Amygdala (tissue), 56 donors: ENCODE results near the gene SNAI3.

ENCODE experiments used
- DNase-seq, 56 donors: peaks; one replicate each; lab custom pipeline; 2025; lab: John Stamatoyannopoulos, UW

Gene SNAI3

GRCh38 chr16:88721815-88722755 is 35.8 kb upstream of the SNAI3 start:
- no peak for DNase-seq

GRCh38 chr16:88721236-88721635 is 34.9 kb upstream of the SNAI3 start:
- no peak for DNase-seq

- DNase-seq, result no peak
Observed at GRCh38 chr16:88720396-88720970, 34.2 kb upstream of the SNAI3 start.

DNA sequence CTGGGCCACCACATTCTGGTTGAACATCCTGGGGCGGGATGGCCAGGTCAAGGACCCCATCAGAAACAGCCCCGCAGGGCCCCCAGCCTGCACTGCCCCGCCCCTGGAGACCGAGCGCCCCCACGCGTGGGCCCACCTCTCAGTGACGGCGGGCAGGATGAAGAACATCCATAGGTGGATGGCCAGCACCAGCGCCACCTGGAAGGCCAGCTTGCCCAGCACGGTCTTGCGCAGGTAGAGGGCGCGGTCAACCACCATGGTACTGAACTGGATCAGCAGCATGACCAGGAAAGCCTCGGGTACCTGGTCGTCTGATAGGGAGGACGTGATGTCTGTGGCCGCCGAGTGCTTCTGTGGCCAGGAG is 33.6 kb upstream of the SNAI3 start:
- DNase-seq, result no peak

GRCh38 chr16:88719267-88719932 is 33.1 kb upstream of the SNAI3 start:
- peak in 54 of 56 donors; percentile 28 to 93 (median 80) for DNase-seq

DNA sequence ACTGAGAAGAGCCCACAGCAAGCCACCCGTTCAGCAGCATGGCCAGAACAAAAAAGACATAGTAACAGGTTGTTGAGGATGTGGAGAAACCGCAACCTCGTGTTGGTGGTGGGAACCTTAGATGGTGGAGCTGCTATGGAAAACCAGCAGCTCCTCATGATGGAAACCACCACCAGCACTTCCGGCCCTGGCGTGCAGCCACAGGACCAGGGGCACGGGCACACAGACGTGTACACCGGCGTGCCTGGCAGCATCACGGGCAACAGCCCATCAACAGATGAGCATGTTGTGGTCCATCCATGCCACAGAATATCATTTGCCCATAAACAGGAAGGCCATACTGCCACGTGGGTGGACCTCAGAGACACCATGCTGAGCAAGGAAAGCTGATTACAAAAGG is 31.9 kb upstream of the SNAI3 start:
- no peak for DNase-seq

GRCh38 chr16:88716601-88717001 is 30.3 kb upstream of the SNAI3 start:
- no peak for DNase-seq

GRCh38 chr16:88716201-88716600 is 29.9 kb upstream of the SNAI3 start:
- no peak for DNase-seq

DNA sequence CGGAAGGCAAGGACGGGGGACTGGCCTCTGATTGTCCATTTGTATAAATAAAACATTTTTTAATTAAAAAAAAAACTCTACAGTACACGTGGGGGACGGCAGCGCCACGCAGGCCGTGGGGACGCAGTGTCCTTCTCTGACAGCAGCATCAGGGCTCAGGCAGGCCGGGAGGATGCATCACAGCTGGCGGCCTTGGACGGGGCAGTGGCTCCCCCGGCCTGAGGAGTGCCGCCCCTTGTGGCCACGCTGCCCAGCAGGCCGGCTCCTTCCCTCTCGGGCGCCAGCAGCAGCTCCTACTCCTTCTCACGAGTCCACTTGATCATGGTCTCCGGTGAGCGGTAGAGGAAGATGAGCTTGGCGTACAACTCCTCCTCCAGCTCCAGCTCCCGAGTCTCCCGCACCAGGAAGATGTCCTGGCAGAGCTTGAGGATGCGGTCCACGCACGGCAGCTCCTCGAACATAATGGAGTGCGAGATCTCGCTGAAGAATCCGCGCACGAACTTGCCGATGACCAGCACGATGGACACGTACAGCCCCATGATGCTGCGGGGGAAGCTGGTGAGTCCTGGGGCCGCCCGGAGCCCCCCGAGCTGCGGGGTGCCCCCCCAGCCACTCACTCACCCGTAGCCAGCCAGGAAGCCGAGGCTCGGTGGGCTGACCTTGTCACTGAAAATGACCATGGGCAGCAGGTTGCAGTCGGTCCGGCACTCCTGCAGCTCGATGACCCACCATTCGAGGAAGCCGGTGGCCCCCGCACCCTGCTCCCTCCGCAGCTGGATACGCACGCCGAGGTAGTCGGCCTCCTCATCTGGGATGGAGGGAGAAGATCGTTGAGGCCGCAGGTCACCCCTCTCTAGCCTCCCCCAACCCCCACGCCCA is 29.2 kb upstream of the SNAI3 start:
- no peak for DNase-seq

DNA sequence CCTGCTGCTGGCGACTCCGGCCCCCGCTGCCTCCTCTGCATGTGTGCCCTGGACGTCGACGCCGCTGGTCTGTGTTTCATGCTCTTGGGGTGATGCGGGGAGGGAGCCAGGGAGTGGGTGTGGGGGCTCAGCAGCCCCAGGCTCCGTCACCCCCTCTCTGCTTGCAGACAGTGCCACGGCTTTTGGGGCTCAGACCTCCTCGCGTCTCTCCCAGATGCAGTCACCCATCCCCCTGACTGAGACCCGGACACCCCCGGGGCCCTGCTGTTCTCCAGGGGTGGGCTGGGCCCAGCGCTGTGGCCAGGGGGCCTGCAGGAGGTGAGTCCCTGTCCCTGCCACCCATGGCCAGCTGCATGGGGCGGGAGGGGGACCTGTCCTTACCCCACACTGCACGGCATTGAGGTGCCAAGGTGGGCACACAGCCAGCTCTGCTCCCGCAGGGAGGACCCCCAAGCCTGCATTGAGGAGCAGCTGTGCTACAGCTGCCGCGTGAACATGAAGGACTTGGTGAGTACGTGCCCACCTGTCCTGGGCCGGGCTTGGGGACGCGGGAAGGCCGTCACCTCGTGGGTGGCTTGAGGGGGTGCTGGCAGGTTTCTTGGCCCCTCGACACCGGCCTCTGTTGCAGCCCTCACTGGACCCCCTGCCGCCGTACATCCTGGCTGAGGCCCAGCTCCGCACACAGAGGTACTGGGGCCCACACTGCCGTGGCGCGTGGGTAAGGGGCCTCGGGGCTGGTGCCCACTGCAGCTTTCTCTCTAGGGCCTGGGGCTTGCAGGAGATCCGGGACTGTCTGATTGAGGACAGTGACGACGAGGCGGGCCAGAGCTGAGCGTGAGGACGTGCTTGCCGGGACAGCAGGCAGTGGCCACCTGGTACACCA is 28.4 kb upstream of the SNAI3 start:
- no peak for DNase-seq

- no peak for DNase-seq
Observed at GRCh38 chr16:88713568-88714419, 27.5 kb upstream of the SNAI3 start.

DNA sequence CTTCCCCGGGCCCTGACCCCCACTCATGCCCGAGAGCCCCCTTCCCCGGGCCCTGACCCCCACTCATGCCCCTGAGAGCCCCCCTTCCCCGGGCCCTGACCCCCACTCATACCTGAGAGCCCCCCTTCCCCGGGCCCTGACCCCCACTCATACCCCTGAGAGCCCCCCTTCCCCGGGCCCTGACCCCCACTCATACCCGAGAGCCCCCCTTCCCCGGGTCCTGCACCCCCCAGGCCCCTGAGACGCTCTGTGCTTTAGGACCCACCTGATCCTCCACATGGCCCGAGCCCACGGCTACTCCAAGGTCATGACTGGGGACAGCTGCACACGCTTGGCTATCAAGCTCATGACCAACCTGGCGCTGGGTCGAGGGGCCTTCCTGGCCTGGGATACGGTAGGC is 26.7 kb upstream of the SNAI3 start:
- DNase-seq, result no peak

- no peak for DNase-seq
Observed at GRCh38 chr16:88712362-88712979, 26.2 kb upstream of the SNAI3 start.

- no peak for DNase-seq
Observed at GRCh38 chr16:88711750-88712340, 25.5 kb upstream of the SNAI3 start.

DNA sequence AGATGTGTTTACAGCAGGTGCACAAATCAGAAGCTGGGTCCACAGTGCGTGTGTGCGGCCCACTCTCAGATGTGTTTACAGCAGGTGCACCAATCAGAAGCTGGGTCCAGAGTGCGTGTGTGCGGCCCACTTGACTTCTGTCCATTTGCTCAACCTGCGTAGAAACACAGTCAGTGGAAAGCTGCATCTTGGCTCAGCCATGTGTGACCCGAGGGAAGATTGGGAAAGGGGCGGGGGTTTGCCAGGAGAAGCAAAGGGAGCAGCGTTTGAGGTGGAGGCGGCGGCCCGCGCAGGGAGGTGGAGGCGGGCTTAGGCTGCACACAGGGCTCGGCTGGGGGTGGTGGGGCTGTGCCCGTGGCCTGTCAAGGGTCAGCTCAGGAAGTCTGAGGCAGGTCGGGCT is 24.2 kb upstream of the SNAI3 start:
- DNase-seq, result no peak

GRCh38 chr16:88706965-88707826 is 20.9 kb upstream of the SNAI3 start:
- DNase-seq, result no peak
